ENCODE results near the gene CALML3. TPM values are rescaled to one million over a fixed set of nuclear protein-coding genes. Genes with fewer than 3 reads are reported as not detected.

CALML3 gene
- total and polyA plus RNA-seq, 2 donors (not counting 3 experiments of a cell fraction or from before 2014, with no cell fraction given): not detected

- FAIRE-seq (no peak), DNase-seq (ENCODE audit: low read depth, low spot score) (no peak)
- Histone ChIP-seq H2AFZ (ENCODE audit: low read depth, low read length) (no peak overlapping the region), H3K27ac (ENCODE audit: insufficient read depth, low read depth, low read length) (no peak overlapping the region), H3K27me3 (ENCODE audit: control insufficient read depth in 2 of 2, insufficient read depth in 2 of 2, low read length in 2 of 2) (peaks cover 0 to 2% of the 10 kb centered on the region in 2 experiments), H3K9me1 (replicated peaks; ENCODE audit: control insufficient read depth, extremely low read depth, insufficient read depth, low read length) (no peaks in the 10 kb centered on the region), H3K79me2 (ENCODE audit: control insufficient read depth, insufficient read depth, low read length) (no peaks in the 10 kb centered on the region), H3K9me3 (replicated peaks; ENCODE audit: control insufficient read depth, insufficient read depth, low read length) (no peaks in the 10 kb centered on the region), H3K4me1 (ENCODE audit: control insufficient read depth, extremely low read depth, insufficient read depth, low read length) (no peaks in the 10 kb centered on the region), H3K4me3 (replicated peaks in 1 of 3; ENCODE audit: insufficient read depth in 1 of 3, low read depth in 1 of 3, low read length in 3 of 3) (no peak overlapping the region), H3K4me2 (ENCODE audit: insufficient read depth, low read length) (no peak overlapping the region), H4K20me1 (replicated peaks; ENCODE audit: control insufficient read depth, extremely low read depth, insufficient read depth, low read length) (no peaks in the 10 kb centered on the region), H3K9ac (replicated peaks; ENCODE audit: extremely low read depth, insufficient read depth, low read length) (no peak overlapping the region), H3K36me3 (ENCODE audit: control insufficient read depth in 2 of 2, extremely low read depth in 1 of 2, insufficient read depth in 2 of 2, low read length in 2 of 2) (no peaks in the 10 kb centered on the region)
- CTCF ChIA-PET: no interaction called here
- BruUV-seq (replicated peaks): no TSS peak
- intact Hi-C loops (cut with micrococcal nuclease) (no loop called here), dilution Hi-C loops (cut with MboI; ENCODE audit: extremely low pct_ligation_motif_present, low sequenced_read_pairs) (no loop called here)
- no peak for TF ChIP-seq POLR2AphosphoS5 (IDR thresholded peaks at IDR 0.05; ENCODE audit: insufficient read depth, low read depth, low read length)
- no peak for TF ChIP-seq GATA2 (IDR thresholded peaks at IDR 0.05; ENCODE audit: insufficient read depth, insufficient read length, low read depth, low read length)
- TF ChIP-seq MAX (IDR thresholded peaks at IDR 0.05; ENCODE audit: insufficient read depth, insufficient read length): no peak
- TF ChIP-seq CTCF (IDR thresholded peaks at IDR 0.05; ENCODE audit: extremely low read depth in 1 of 2, insufficient read depth in 1 of 2, low read depth in 1 of 2, low read length in 2 of 2): no peak
- POLR2A ChIA-PET: no interaction called here
Measured at GRCh38 chr10:5497289-5497688, 27.5 kb upstream of the CALML3 start.
